ENCODE measurements around the gene PRSS23.

- TF ChIP-seq CTCF (conservative IDR thresholded peaks at IDR 0.05 in 1 of 2, IDR thresholded peaks at IDR 0.05 in 1 of 2; ENCODE audit: extremely low read depth in 1 of 2, insufficient read depth in 1 of 2, low read depth in 1 of 2, low read length in 2 of 2) (no peak), EZH2 (IDR thresholded peaks at IDR 0.05; ENCODE audit: borderline replicate concordance, low read length) (no peak)
Measured at GRCh38 chr11:86775361-86775760, 25.0 kb upstream of the PRSS23 start.

Measured in mammary epithelial cell (primary cell).